HG03378 (cell line): Measurements from ENCODE around the gene PTPN1.
"Not testable (repeated sequence)": the region's sequence is repeated elsewhere in the genome, so short reads cannot be mapped to it uniquely, and the experiment has no call there.

Source experiments
- ATAC-seq: cut with Tn5 transposase; IDR thresholded peaks from one replicate; pipeline ENCODE4 v1.9.1; 2021; ENCODE audit warnings: mild to moderate bottlenecking, moderate library complexity; ENCODE audit not compliant: unreplicated experiment

The PTPN1 gene

GRCh38 chr20:50527068-50527605, 17.0 kb downstream of the PTPN1 start:
- ATAC-seq = no peak

GRCh38 chr20:50528129-50528528, 17.9 kb downstream of the PTPN1 start:
- no peak for ATAC-seq

GRCh38 chr20:50528804-50529351, 18.7 kb downstream of the PTPN1 start:
- peak; percentile 55 for ATAC-seq

- no peak for ATAC-seq
These were observed 22.0 kb downstream of the PTPN1 start for GRCh38 chr20:50532221-50532620.

- ATAC-seq = no peak
These were observed 22.9 kb downstream of the PTPN1 start for GRCh38 chr20:50533061-50533460.

GRCh38 chr20:50533464-50533863, 23.3 kb downstream of the PTPN1 start:
- ATAC-seq = no peak

- no peak for ATAC-seq
These were observed 24.4 kb downstream of the PTPN1 start for GRCh38 chr20:50534567-50534966.

GRCh38 chr20:50535162-50535561, 25.0 kb downstream of the PTPN1 start:
- ATAC-seq = no peak

- ATAC-seq = no peak
These were observed 26.1 kb downstream of the PTPN1 start for GRCh38 chr20:50536333-50536732.

- ATAC-seq = no peak
These were observed 27.5 kb downstream of the PTPN1 start for GRCh38 chr20:50537546-50538201.

GRCh38 chr20:50538276-50538675, 28.1 kb downstream of the PTPN1 start:
- no peak for ATAC-seq

- not testable (repeated sequence) for ATAC-seq
These were observed 29.6 kb downstream of the PTPN1 start for GRCh38 chr20:50539798-50540197.

- ATAC-seq = no peak
These were observed 30.7 kb downstream of the PTPN1 start for GRCh38 chr20:50540620-50541605.

GRCh38 chr20:50541606-50542041, 31.4 kb downstream of the PTPN1 start:
- peak; percentile 56 for ATAC-seq

GRCh38 chr20:50543326-50543725, 33.1 kb downstream of the PTPN1 start:
- no peak for ATAC-seq

GRCh38 chr20:50545126-50545525, 34.9 kb downstream of the PTPN1 start:
- no peak for ATAC-seq

GRCh38 chr20:50546729-50547314, 36.6 kb downstream of the PTPN1 start:
- peak; percentile 68 for ATAC-seq

GRCh38 chr20:50547964-50548363, 37.8 kb downstream of the PTPN1 start:
- ATAC-seq = no peak

GRCh38 chr20:50548396-50548795, 38.2 kb downstream of the PTPN1 start:
- ATAC-seq = no peak

GRCh38 chr20:50550531-50550930, 40.3 kb downstream of the PTPN1 start:
- no peak for ATAC-seq

GRCh38 chr20:50551288-50551687, 41.1 kb downstream of the PTPN1 start:
- no peak for ATAC-seq
